Stimulated activated CD8-positive, alpha-beta memory T cell treated with anti-CD3 and anti-CD28 coated beads, Interleukin-15, amount 100 ng/mL, for 48 hours (primary cell): Measurements from ENCODE around the gene PKD2L2.
"Not testable (repeated sequence)": the region's sequence is repeated elsewhere in the genome, so short reads cannot be mapped to it uniquely, and the experiment has no call there.

Experiments
- DNase-seq, 2 donors: peaks; one replicate each; pipeline ENCODE4 v3.0.0-alpha.2; 2020; ENCODE audit warnings: low read depth in 2 of 2

Gene PKD2L2

GRCh38 chr5:137888863-137889759, at the start of gene PKD2L2:
Gene PKD2L2, plus strand, starts transcription at chr5:137889457. Its CDS starts 35 bp downstream, at chr5:137889492.
- DNase-seq, result peak; percentile 84 to 88

GRCh38 chr5:137842296-137842695, 47.0 kb upstream of the PKD2L2 start:
- no peak for DNase-seq

- DNase-seq, result no peak
These were observed 45.5 kb upstream of the PKD2L2 start for GRCh38 chr5:137843676-137844299.

- no peak for DNase-seq
These were observed 43.8 kb upstream of the PKD2L2 start for GRCh38 chr5:137845472-137845871.

GRCh38 chr5:137847687-137848086, 41.6 kb upstream of the PKD2L2 start:
- DNase-seq, result no peak

GRCh38 chr5:137853165-137853564, 36.1 kb upstream of the PKD2L2 start:
- DNase-seq, result not testable (repeated sequence)

GRCh38 chr5:137856201-137856600, 33.1 kb upstream of the PKD2L2 start:
- DNase-seq, result no peak

GRCh38 chr5:137856916-137857862, 32.1 kb upstream of the PKD2L2 start:
- no peak for DNase-seq

GRCh38 chr5:137858223-137858916, 30.9 kb upstream of the PKD2L2 start:
- DNase-seq, result no peak

GRCh38 chr5:137858954-137859353, 30.3 kb upstream of the PKD2L2 start:
- DNase-seq, result no peak

- DNase-seq, result no peak
These were observed 27.0 kb upstream of the PKD2L2 start for GRCh38 chr5:137862251-137862650.

GRCh38 chr5:137863653-137864052, 25.6 kb upstream of the PKD2L2 start:
- DNase-seq, result not testable (repeated sequence)

- DNase-seq, result no peak
These were observed 22.5 kb upstream of the PKD2L2 start for GRCh38 chr5:137866541-137867388.

- DNase-seq, result no peak
These were observed 21.6 kb upstream of the PKD2L2 start, which contains the start of gene MYOT for GRCh38 chr5:137867664-137868063. Gene MYOT, plus strand, starts transcription at chr5:137867860. Its CDS starts 2,792 bp downstream, at chr5:137870652.

- no peak for DNase-seq
These were observed 18.5 kb upstream of the PKD2L2 start for GRCh38 chr5:137870647-137871339.

GRCh38 chr5:137871571-137871970, 17.7 kb upstream of the PKD2L2 start:
- DNase-seq, result no peak

GRCh38 chr5:137872466-137872865, 16.8 kb upstream of the PKD2L2 start:
- no peak for DNase-seq

GRCh38 chr5:137876101-137876500, 13.2 kb upstream of the PKD2L2 start:
- DNase-seq, result no peak

- no peak for DNase-seq
These were observed 8.9 kb upstream of the PKD2L2 start for GRCh38 chr5:137880313-137880712.

GRCh38 chr5:137887831-137888230, 1.4 kb upstream of the PKD2L2 start:
- no peak for DNase-seq
